MCF 10A (cell line): ENCODE measurements around the gene PRMT7. TPM values are rescaled to one million over a fixed set of nuclear protein-coding genes. Genes with fewer than 3 reads are reported as not detected.

Experiments used
- BruUV-seq: library from RNA; stranded (reverse); fragments of 400-500 nt; replicated peaks from 2 replicates; lab custom pipeline; 2021; lab: Mats Ljungman, UMichigan
- CTCF ChIA-PET: fragments of 300-600 bp; sonication (Branson Sonifier 250); formaldehyde crosslinking; extraction: SDS; loops from one replicate; lab custom pipeline; 2021; ENCODE audit warnings: antibody characterized with exemption, inconsistent platforms; lab: Yijun Ruan, JAX
- POLR2A ChIA-PET: fragments of 300-600, 350-650 bp; sonication (Branson Sonifier 250); formaldehyde crosslinking; extraction: SDS; loops from one replicate; lab custom pipeline; 2020; ENCODE audit warnings: antibody characterized with exemption, inconsistent platforms; lab: Yijun Ruan, JAX
- DNase-seq: peaks from one replicate; pipeline ENCODE4 v3.0.0-alpha.2; 2018; ENCODE audit not compliant: unreplicated experiment
- H3K27ac Mint-ChIP-seq: one replicate; pipeline ENCODE4 v1.8.0; 2022; ENCODE audit warnings: mild to moderate bottlenecking, low read depth, mixed read lengths; ENCODE audit not compliant: unreplicated experiment
- H3K27me3 Mint-ChIP-seq: one replicate; pipeline ENCODE4 v1.8.0; 2022; ENCODE audit warnings: mixed read lengths; ENCODE audit not compliant: insufficient read depth, unreplicated experiment
- H3K36me3 Mint-ChIP-seq: one replicate; pipeline ENCODE4 v1.8.0; 2022; ENCODE audit warnings: mild to moderate bottlenecking, moderate library complexity, mixed read lengths; ENCODE audit not compliant: insufficient read depth, unreplicated experiment
- H3K4me1 Mint-ChIP-seq: one replicate; pipeline ENCODE4 v1.8.0; 2022; ENCODE audit warnings: mixed read lengths; ENCODE audit not compliant: insufficient read depth, unreplicated experiment
- H3K4me3 Mint-ChIP-seq: one replicate; pipeline ENCODE4 v1.8.0; 2022; ENCODE audit warnings: mild to moderate bottlenecking, moderate library complexity, mixed read lengths; ENCODE audit not compliant: unreplicated experiment
- H3K9me3 Mint-ChIP-seq: one replicate; pipeline ENCODE4 v1.8.0; 2022; ENCODE audit warnings: mixed read lengths; ENCODE audit not compliant: unreplicated experiment
- CTCF ChIP-seq: fragments of 200-600 bp; IDR thresholded peaks from one replicate; pipeline ENCODE4 v1.8.0; 2022; ENCODE audit warnings: antibody characterized with exemption, mild to moderate bottlenecking; ENCODE audit not compliant: unreplicated experiment
- intact Hi-C: fragments of 100-400 bp; cut with micrococcal nuclease; formaldehyde crosslinking; loops from 2 replicates; pipeline ENCODE4 v1.14.1; 2022
- total RNA-seq: library from RNA; stranded (reverse); gene quantifications from 2 replicates; pipeline ENCODE4 v1.2.3, GENCODE V29; 2022

The PRMT7 gene
- total RNA-seq, 1 experiment from 2014 or later, result 33.2 TPM

DNA sequence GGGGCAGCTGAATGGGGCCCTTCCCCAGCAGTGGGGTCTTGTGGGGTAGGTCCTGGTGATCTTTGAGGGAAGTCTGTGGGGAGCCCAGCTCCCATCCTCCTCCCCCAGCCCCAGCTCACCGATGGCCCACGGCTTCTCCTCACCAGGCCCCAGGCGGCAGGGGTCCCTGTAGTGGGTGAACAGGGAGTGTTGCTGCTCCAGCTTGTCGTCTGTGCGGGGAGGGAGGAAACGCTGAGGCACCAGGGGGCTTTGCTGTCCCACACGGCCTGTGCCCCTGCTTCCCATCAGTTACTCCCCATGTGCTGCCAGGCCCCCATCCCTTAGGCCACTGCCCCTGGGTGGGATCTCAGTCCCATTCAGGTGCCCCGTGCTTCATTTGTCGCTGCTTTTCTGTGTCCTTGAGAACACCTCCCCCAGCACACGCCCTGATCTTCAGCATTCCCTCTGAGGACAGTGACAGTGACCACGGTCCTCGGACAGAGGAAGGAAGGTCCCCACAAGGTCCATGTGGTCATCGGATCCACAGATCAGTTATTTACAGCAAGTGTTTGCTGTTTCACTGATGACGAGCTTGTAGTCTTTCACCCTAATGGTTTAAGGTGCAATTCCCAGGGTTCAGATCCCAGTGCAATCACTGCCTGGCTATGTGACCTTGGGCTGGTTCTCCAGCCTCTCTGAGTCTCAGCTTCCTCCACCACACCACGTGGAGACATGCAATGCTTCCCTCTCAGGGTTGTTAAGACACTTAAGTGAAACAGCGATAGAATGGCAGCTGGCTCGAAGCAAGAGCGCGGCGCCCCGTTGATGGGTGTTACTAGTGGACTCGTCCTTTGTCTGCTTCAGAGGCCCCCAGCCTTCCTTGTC is 53.1 kb downstream of the PRMT7 start:
- Mint-ChIP-seq H3K4me1 (peaks cover 5% of the 10 kb centered on the region), H3K27ac (no peak overlapping the region), H3K36me3 (no peaks in the 10 kb centered on the region), H3K27me3 (peaks cover 15% of the 10 kb centered on the region), H3K4me3 (no peak overlapping the region), H3K9me3 (no peaks in the 10 kb centered on the region)
- no peak for DNase-seq
- ChIA-PET POLR2A (no interaction called here), CTCF (interaction anchor here (0.6 to 3.2 kb wide), 5 partner anchors 32 to 457 kb away, joined by 3 to 12 read pairs (median 4); no protein-coding TSS in a partner anchor)
- TF ChIP-seq CTCF, result no peak
- intact Hi-C loops, result no loop called here
- no TSS peak for BruUV-seq

DNA sequence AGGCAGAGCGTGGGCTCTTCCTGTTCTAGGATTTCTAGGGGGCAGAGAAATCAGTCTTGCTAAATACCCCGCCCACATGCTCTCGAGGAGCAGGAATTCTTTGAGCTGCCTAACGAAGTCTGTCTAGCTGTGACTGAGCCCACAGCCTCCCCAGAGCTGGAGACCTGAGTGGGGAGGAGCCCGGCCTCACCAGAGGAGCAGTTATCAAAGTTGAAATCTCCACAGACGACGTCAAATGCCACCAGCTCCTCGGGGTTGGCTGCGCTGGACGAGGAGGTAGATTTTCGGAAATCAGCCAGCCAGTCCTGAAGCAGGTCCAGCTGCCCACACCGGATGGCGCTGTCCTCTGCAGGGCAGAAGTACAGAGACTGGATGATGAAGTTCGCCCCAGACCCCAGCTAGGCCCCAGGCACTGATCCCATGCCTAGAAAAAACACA is 53.8 kb downstream of the PRMT7 start:
- TF ChIP-seq CTCF, result no peak
- no TSS peak for BruUV-seq

GRCh38 chr16:68365167-68365817 is 54.5 kb downstream of the PRMT7 start:
- POLR2A ChIA-PET, result no interaction called here
- H3K27me3 Mint-ChIP-seq, result peaks cover 15% of the 10 kb centered on the region
- BruUV-seq, result no TSS peak
- CTCF ChIA-PET, result interaction anchor here (3.2 kb wide), 1 partner anchor 156 kb away, joined by 12 read pairs; no protein-coding TSS in a partner anchor
- DNase-seq, result no peak
- H3K4me1 Mint-ChIP-seq, result peaks cover 5% of the 10 kb centered on the region
- no peak for TF ChIP-seq CTCF
- H3K4me3 Mint-ChIP-seq, result no peak overlapping the region
- H3K27ac Mint-ChIP-seq, result no peak overlapping the region
- intact Hi-C loops, result no loop called here
- H3K9me3 Mint-ChIP-seq, result no peaks in the 10 kb centered on the region
- H3K36me3 Mint-ChIP-seq, result no peaks in the 10 kb centered on the region

More for the DNA sequence above, 53.8 kb downstream of the PRMT7 start:
- peaks cover 5% of the 10 kb centered on the region for H3K4me1 Mint-ChIP-seq
- ChIA-PET POLR2A (no interaction called here), CTCF (interaction anchor here (0.6 to 3.2 kb wide), 4 partner anchors 32 to 157 kb away, joined by 3 to 12 read pairs (median 4); no protein-coding TSS in a partner anchor)
- intact Hi-C loops, result no loop called here
- H3K27ac Mint-ChIP-seq, result no peak overlapping the region
- H3K36me3 Mint-ChIP-seq, result no peaks in the 10 kb centered on the region
- H3K9me3 Mint-ChIP-seq, result no peaks in the 10 kb centered on the region
- peaks cover 15% of the 10 kb centered on the region for H3K27me3 Mint-ChIP-seq
- no peak for DNase-seq
- H3K4me3 Mint-ChIP-seq, result no peak overlapping the region

DNA sequence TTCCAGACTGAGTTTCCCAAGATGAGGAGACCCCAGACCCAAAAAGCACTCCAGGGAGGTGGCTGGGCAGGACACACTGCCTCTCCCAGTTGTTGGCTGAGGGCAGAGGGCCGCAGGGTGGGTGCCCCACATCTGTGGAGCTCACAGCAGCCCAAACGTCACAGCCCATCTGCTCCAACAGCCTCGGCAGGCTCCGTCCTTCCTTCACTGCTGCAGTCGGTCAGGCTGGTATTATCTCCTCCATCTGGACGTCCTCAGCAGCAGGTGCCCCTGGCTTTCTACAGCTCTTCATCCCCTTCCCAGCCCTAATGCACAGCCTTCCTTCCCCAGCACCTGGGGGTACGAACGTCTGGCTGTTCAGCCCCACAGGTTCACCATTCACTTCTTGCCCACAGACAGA is 55.2 kb downstream of the PRMT7 start:
- TF ChIP-seq CTCF, result no peak
- CTCF ChIA-PET, result interaction anchor here (0.7 to 1.8 kb wide), 4 partner anchors 85 to 154 kb away, joined by 3 to 9 read pairs (median 4); no protein-coding TSS in a partner anchor
- no peak overlapping the region for H3K27ac Mint-ChIP-seq

More for the DNA sequence above, 55.2 kb downstream of the PRMT7 start:
- Mint-ChIP-seq H3K9me3 (no peaks in the 10 kb centered on the region), H3K4me3 (no peak overlapping the region), H3K36me3 (no peaks in the 10 kb centered on the region), H3K4me1 (peaks cover 5% of the 10 kb centered on the region), H3K27me3 (peaks cover 15% of the 10 kb centered on the region)
- POLR2A ChIA-PET, result no interaction called here
- BruUV-seq, result no TSS peak
- intact Hi-C loops, result no loop called here
- DNase-seq, result no peak
